ENCODE measurements around the gene EHHADH.

DNA sequence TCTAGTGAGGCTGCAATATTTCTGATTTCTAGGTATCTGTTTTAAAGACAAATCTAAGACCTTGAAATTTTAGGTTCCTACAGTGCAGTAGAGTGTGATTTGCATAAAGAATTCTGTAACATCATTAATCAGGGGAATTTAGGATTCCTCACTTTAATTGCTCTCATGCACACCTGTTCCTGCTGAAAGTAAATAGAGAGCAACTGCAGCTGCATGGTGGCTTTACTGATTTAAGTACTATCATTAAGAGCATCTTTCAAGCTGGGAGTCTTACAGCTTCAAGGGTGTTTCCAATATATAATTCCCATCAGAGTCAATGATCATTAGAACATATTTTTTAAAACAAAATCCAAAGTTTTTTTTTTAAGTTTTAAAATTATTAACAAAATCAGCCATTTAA, 65.0 kb downstream of the EHHADH start:
- TF ChIP-seq POLR2AphosphoS5 (IDR thresholded peaks at IDR 0.05; ENCODE audit: low read depth, low read length) (no peak), POLR2A (IDR thresholded peaks at IDR 0.05; ENCODE audit: low read depth, low read length) (no peak), TAF1 (IDR thresholded peaks at IDR 0.05; ENCODE audit: low read depth, low read length) (no peak), SPI1 (IDR thresholded peaks at IDR 0.05; ENCODE audit: low read depth, low read length) (no peak), POU2F2 (IDR thresholded peaks at IDR 0.05; ENCODE audit: low read depth, low read length) (no peak)

All from GM12891 (cell line).